OCI-M2 (cell line): ENCODE measurements around the gene IDH3A.

Experiments used
- DNase-seq: peaks from one replicate; lab custom pipeline; 2025; ENCODE audit not compliant: unreplicated experiment; lab: John Stamatoyannopoulos, UW

Gene IDH3A

DNA sequence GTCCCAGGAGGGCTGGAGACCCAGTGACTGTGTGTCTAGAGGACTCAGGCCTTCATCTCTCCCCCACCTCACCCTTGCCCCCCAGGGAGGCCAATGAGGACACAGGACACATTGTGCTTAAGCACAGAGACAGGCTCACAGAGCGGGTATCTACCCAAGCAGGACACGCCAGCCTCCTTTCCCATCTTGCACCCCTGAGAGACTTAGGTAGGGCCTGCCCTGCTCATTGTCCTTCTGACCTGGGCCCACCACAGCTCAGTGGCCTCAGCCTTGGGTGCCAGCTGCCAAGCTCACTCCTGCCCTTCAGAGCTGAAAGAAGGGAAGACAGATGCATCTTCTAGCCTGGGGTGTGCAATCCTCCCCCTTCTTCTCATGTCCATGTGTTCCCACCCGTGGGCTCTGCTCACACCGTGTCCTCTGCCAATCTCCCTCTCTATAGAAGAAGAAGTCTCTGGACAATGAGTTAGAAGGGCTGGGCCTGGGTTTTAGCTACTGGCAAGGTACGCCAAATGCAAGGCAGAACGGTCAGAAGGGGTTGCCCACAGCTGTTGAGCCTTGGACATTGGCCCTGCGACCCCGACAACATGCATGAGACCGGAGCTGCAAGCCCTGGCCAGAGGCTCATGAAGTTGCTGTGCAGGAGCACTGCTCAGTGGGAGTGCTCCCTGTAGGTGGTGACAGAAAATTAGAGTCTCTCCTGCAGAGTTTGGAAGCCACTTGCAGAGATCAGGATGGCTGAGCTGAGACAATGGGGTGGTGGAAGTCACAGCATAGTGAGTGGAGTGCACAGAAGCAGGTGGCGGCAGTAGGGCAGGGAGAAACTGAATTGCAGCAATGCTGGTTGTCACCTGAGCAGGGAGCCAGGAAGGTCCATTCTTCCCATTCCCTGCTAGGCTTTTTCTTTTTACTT is 52.4 kb downstream of the IDH3A start:
- DNase-seq = no peak

DNA sequence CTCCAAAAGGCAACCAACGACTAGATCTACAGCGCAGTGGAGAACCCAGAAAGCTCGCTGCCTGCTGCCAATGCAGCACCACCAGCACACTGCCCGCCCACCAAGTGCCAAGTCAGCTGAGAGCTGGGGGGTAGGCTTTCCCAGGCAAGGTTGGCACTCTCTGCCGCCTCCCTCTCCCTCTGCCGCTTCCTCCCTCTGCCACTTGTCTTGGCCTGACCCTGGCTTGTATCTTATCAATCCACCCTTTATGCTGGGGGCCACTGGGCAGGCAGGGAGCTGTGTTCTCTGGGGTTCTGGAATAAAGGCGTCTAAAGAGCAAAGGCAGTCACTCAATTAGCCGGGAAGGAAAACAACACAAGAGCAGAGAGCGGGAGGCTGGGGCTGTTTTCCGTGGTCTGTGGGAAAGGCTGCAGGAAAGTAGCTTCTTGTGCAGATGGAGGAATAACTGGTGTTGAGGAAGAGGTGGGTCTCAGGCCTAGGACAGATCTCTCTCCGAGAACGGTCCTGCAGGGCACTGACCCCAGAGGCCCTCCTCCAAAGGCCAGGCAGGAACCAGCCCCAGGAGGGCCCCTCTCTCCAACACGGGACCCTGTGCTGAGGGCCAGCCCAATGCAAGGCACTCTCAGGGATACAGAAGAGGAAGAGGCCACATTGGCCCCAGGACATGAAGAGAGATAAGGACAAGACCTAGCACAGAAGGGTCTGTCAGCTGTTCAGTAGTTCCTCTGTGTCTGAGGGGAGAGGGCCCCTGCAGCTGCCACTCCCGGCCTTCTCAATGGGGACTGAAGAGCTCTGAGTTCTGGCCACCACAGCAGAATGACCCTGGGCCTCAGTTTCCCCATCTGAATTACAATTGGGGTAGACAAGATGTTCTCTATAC is 54.4 kb downstream of the IDH3A start:
- DNase-seq = no peak

- no peak for DNase-seq
These were observed 55.5 kb downstream of the IDH3A start for GRCh38 chr15:78204351-78205309.

- no peak for DNase-seq
These were observed 56.2 kb downstream of the IDH3A start for GRCh38 chr15:78205337-78205736.

DNA sequence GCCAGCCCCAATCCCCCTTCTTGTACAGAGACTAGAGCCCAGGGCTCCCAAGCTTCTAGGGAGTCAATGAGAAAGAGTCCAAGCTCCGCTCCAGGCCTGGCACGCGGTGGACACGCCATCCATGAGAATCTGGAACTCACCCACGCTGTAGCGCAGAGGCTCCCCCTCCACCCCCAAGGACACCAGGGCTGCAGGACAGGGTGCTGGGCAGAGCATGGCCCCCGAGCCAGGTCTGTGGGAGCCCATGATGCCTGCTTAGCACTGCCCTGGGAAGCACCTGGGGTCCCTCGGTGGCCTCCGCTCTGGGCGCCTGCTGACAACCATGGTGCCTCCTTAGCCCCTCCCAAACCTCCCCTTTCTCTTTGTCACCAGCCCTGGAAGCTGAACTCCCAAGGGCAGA is 56.7 kb downstream of the IDH3A start:
- no peak for DNase-seq

GRCh38 chr15:78206326-78207109 is 57.4 kb downstream of the IDH3A start:
- no peak for DNase-seq

- DNase-seq = no peak
These were observed 57.9 kb downstream of the IDH3A start for GRCh38 chr15:78207110-78207458.

DNA sequence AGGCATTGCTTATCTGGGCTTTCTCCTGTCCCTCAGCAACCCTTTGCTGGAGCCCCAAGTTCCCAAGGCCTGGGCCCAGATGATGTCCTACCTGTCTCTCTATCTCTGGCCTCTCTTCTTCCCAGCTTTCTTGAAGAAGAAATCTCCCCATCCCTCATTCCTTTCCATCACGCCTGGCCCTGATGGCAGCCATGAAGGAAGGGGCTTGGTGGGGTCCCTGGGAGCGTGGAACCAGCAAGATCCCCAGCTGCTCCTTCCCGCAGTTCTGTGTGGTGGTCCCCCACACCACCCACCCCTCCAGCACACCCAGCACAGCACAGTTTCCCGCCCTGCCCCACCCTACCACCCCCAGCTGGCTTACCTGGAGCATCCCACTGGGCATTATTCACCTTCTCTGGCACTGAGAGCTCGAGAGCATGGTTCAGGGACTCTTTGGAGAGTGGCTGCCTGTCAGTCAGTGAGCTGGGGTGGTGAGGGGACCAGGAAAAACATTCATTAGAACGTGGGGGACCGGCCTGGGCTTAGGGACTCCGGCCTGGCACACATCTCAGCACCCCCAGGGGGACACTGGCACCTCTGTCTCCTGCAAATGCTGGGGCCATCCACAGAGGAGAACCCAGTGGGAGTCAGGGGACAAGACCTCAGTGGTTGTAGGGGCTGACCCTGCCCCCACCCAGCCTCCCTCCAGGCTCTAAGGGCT is 58.6 kb downstream of the IDH3A start:
- no peak for DNase-seq

DNA sequence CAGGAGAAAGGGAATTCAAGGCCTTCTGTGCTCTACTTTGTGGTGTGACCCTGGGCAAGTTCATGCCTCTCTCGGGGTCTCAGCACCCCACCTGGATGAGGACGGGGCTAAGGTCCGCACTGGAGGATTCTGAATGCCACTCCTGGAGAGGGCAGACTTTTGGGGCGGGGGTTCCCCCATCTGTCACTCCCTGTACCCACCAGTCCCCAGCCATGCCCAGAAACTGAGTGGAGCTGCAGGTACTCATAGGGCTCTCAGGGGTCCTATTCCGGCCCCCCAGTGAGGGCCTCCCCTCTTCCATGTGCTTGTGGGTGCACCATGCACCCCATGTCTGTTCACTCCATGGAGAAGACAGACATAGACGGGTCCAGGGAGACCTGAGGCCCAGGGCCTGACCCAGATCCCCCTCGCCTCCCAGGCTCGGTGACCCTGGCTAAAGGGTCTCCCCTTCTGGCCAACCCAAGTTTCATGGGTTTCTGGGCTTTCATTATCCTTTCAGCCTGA is 59.2 kb downstream of the IDH3A start:
- no peak for DNase-seq

DNA sequence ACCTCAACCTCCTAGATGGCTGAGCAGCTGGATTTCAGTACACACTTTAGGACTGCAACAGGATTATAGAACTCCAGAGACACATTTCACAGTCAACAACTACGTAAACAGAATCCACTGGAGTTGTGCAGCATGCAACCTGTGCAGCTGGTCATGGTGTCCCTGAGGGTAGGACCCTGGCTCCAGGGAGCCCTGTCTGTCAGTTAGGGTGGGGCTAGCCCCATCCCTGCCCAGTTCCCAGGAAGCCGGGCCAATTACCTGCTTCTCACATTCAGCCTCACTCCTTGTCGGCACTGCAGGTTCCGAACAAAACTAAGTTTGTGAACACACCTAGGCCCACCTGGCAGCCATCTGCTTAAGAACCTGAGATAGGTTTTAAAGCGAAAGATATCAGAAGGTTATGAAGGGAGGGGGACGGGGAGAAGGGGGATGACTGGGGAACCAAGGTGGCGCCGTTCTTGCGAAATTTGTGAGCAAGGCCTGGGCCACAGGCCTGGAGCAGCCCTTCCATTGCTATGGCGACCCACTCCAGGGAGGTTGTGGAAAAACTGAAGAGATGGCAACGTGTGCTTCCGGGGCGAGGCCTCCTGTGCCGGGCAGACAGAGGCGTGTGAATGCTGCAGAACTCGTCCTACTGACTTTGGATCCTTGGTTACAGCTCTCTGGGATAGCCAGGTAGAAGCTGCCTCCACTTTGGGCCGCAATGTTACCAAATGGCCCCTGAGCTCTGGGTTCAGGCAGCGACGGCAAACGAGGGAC is 59.9 kb downstream of the IDH3A start:
- DNase-seq = no peak

GRCh38 chr15:78209646-78210348 is 60.6 kb downstream of the IDH3A start:
- no peak for DNase-seq

DNA sequence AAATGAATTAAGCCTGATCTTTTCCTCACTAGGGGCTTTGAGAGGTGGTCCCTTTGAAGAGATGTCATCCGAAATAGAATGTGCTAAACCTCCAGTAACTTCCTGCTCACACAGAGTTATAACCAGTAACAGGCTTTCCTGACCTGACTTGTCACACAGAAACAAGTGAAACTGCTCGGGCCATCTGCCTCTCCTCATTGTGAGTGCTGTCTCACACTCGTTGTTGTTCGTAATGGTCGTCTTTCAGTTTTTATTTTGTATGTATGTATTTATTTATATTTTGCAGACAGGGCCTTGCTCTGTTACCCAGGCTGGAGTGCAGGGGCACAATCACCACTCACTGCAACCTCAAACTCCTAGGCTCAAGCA is 61.2 kb downstream of the IDH3A start:
- no peak for DNase-seq

GRCh38 chr15:78211189-78211921 is 62.2 kb downstream of the IDH3A start:
- DNase-seq = no peak

DNA sequence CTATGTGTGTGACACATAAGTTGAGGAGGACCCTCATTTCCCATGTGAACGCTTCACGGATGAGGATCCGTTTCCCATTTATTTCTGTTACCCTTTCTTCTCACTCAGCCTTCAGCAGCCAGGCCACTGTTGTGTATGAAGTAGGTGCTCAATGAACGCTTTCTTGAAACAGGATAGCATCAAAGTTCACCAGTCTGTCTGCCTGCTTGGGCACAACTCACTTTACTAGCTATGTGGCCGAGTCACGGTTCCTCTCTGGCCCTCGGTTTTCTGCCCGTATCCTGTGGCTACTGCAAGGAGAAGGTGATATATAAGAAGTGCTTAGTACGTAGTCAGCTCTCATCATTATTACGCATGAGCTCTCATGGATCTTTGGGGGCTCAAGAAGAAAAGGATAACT is 62.8 kb downstream of the IDH3A start:
- no peak for DNase-seq

- DNase-seq = no peak
These were observed 63.6 kb downstream of the IDH3A start for GRCh38 chr15:78212546-78213424.

DNA sequence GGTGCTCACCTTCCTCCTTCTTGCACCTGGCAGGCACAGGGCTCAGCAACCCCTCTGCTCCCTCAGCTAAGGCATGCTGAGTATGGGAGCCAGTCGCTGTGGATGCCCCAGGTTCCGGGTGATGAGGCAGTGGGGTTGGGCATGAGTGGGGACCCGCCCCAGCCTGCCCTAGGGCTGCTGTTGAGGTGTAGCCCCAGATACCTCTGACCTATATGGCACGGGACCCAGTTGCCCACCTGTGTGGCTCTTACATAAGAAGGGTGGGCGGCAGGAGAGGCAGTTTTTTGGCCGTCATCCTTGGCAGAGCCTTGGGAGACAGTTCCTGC is 64.2 kb downstream of the IDH3A start:
- DNase-seq = no peak

DNA sequence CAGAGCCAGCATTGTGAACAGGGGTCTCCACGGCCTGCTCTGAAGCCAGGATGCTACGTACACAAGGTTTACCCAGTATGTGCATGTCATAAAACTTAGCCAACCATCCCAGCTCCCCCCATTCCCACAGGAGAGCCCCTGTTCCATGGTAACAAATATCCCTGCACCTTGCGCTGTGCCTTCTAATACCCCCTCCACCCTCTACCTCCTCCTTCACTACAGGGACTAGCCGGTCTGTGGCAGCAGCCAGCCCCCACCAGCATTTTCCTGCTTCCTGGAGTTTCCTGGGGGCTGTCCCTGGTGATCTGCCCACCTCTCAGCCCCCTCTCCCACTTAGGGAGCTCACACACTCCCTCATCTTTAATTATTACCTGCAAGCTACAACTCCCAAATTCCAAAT is 64.8 kb downstream of the IDH3A start:
- DNase-seq = no peak
